H1 (cell line): ENCODE results near the gene PTPN2. TPM values are rescaled to one million over a fixed set of nuclear protein-coding genes. Genes with fewer than 3 reads are reported as not detected.

Experiments used
- CTCF ChIA-PET: fragments of 300-600 bp; sonication (Branson Sonifier 250); formaldehyde crosslinking; loops from one replicate; lab custom pipeline; 2021; ENCODE audit not compliant: partially characterized antibody; lab: Charles Lee
- POLR2A ChIA-PET: fragments of 300-600 bp; sonication (Branson Sonifier 250); formaldehyde crosslinking; loops from one replicate; lab custom pipeline; 2021; ENCODE audit warnings: inconsistent platforms; ENCODE audit not compliant: partially characterized antibody; lab: Charles Lee
- DNase-seq, 2 experiments: peaks; one replicate each; pipeline versions ENCODE4 v3.0.0 to v3.0.0-alpha.2; 2010 to 2022; ENCODE audit warnings: low spot score in 2 of 2, low read depth in 1 of 2, mixed read lengths in 1 of 2
- FAIRE-seq: peaks from 2 replicates; lab custom pipeline; 2011; peaks lifted over from hg19 to GRCh38; lab: Jason Lieb, UNC
- H2AFZ ChIP-seq: 2 replicates; pipeline ENCODE4 v1.8.1; 2012; ENCODE audit warnings: low read length, inconsistent platforms
- H2AK5ac ChIP-seq: 2 replicates; pipeline ENCODE4 v1.6.1; 2013; ENCODE audit warnings: low read depth, low read length
- H2BK120ac ChIP-seq: replicated peaks from 2 replicates; pipeline ENCODE3; 2013; ENCODE audit warnings: low read depth, low read length, inconsistent platforms
- H2BK12ac ChIP-seq: 2 replicates; pipeline ENCODE4 v1.6.1; 2013; ENCODE audit warnings: low read depth, low read length
- H2BK15ac ChIP-seq: 2 replicates; pipeline ENCODE4 v1.6.1; 2013; ENCODE audit warnings: low read length
- H2BK20ac ChIP-seq: 2 replicates; pipeline ENCODE4 v1.6.1; 2013; ENCODE audit warnings: low read length
- H2BK5ac ChIP-seq: 2 replicates; pipeline ENCODE4 v1.6.1; 2013; ENCODE audit warnings: low read depth, low read length
- H3K14ac ChIP-seq: 2 replicates; pipeline ENCODE4 v1.6.1; 2013; ENCODE audit warnings: inconsistent platforms; ENCODE audit not compliant: insufficient read length
- H3K18ac ChIP-seq: 2 replicates; pipeline ENCODE4 v1.6.1; 2013; ENCODE audit warnings: low read length; ENCODE audit errors: extremely low read depth
- H3K23ac ChIP-seq: 2 replicates; pipeline ENCODE4 v1.6.1; 2013; ENCODE audit warnings: inconsistent platforms; ENCODE audit not compliant: insufficient read length
- H3K23me2 ChIP-seq: 2 replicates; pipeline ENCODE4 v1.6.1; 2013; ENCODE audit warnings: low read depth, low read length
- H3K27ac ChIP-seq: 2 replicates; pipeline ENCODE4 v1.6.1; 2011; ENCODE audit warnings: low read depth, low read length, inconsistent platforms
- H3K27me3 ChIP-seq, 4 experiments: replicated peaks in 1 of 4; 1 replicate in 1 of 4; 2 replicates in 3 of 4; pipeline versions ENCODE4 v1.6.1 to v1.8.1; 2011 to 2013; ENCODE audit warnings: low read length in 3 of 4, mild to moderate bottlenecking in 3 of 4, inconsistent platforms in 2 of 4, mixed read lengths in 2 of 4, moderate library complexity in 1 of 4; ENCODE audit not compliant: control insufficient read depth in 3 of 4, insufficient read depth in 3 of 4; ENCODE audit errors: extremely low read depth in 1 of 4
- H3K36me3 ChIP-seq, 4 experiments: 2 replicates each; pipeline versions ENCODE4 v1.6.1 to v1.8.1; 2011 to 2013; ENCODE audit warnings: mild to moderate bottlenecking in 4 of 4, low read length in 3 of 4, moderate library complexity in 2 of 4, control low read depth in 1 of 4, inconsistent platforms in 1 of 4; ENCODE audit not compliant: insufficient read depth in 4 of 4, control insufficient read depth in 2 of 4
- H3K4ac ChIP-seq: replicated peaks from 2 replicates; pipeline ENCODE3; 2013; ENCODE audit warnings: low read length, low read depth, mixed read lengths, inconsistent platforms; ENCODE audit not compliant: insufficient read length
- H3K4me1 ChIP-seq, 4 experiments: replicated peaks in 1 of 4; 1 replicate in 1 of 4; 2 replicates in 3 of 4; pipeline versions ENCODE4 v1.6.1 to v1.8.1; 2011 to 2013; ENCODE audit warnings: low read length in 3 of 4, inconsistent platforms in 2 of 4, mixed read lengths in 1 of 4; ENCODE audit not compliant: insufficient read depth in 4 of 4, control insufficient read depth in 3 of 4
- H3K4me2 ChIP-seq, 2 experiments: 2 replicates each; pipeline versions ENCODE4 v1.6.1 to v1.8.1; 2011 to 2013; ENCODE audit warnings: low read depth in 2 of 2, low read length in 2 of 2, control low read depth in 1 of 2, inconsistent platforms in 1 of 2, mild to moderate bottlenecking in 1 of 2; ENCODE audit not compliant: insufficient read depth in 1 of 2
- H3K4me3 ChIP-seq, 4 experiments: fragments of 200-600, 300-600 bp in 1 of 4; sonication (generic), shearing (Covaris generic), sonication (Bioruptor Twin) in 1 of 4; 2 replicates each; pipeline versions ENCODE4 v1.5.1 to v1.8.1; 2011 to 2016; ENCODE audit warnings: low read length in 4 of 4, low read depth in 3 of 4, control low read depth in 2 of 4, inconsistent platforms in 2 of 4, mild to moderate bottlenecking in 2 of 4, mixed read lengths in 1 of 4, moderate library complexity in 1 of 4; ENCODE audit not compliant: insufficient read depth in 2 of 4; ENCODE audit errors: extremely low read depth in 1 of 4
- H3K56ac ChIP-seq: replicated peaks from 2 replicates; pipeline ENCODE3; 2013; ENCODE audit warnings: low read depth, mild to moderate bottlenecking, mixed read lengths, low read length, inconsistent platforms; ENCODE audit not compliant: insufficient read length
- H3K79me1 ChIP-seq: 2 replicates; pipeline ENCODE4 v1.6.1; 2013; ENCODE audit warnings: low read depth, low read length, control low read depth
- H3K79me2 ChIP-seq, 2 experiments: 2 replicates each; pipeline versions ENCODE4 v1.6.1 to v1.8.1; 2012 to 2013; ENCODE audit warnings: low read length in 2 of 2, mild to moderate bottlenecking in 2 of 2, inconsistent platforms in 1 of 2; ENCODE audit not compliant: insufficient read depth in 2 of 2, control insufficient read depth in 1 of 2
- H3K9ac ChIP-seq, 4 experiments: replicated peaks in 1 of 4; 1 replicate in 1 of 4; 2 replicates in 3 of 4; pipeline versions ENCODE4 v1.6.1 to v1.8.1; 2011 to 2013; ENCODE audit warnings: low read depth in 3 of 4, low read length in 3 of 4, control low read depth in 2 of 4, mild to moderate bottlenecking in 2 of 4, moderate library complexity in 2 of 4, inconsistent platforms in 1 of 4; ENCODE audit errors: extremely low read depth in 1 of 4
- H3K9me3 ChIP-seq, 2 experiments: 2 replicates each; pipeline versions ENCODE4 v1.6.1 to v1.8.1; 2012 to 2013; ENCODE audit warnings: mild to moderate bottlenecking in 2 of 2, moderate library complexity in 2 of 2, control low read depth in 1 of 2, inconsistent platforms in 1 of 2, low read depth in 1 of 2, low read length in 1 of 2, mixed read lengths in 1 of 2; ENCODE audit not compliant: insufficient read depth in 2 of 2
- H4K20me1 ChIP-seq, 2 experiments: replicated peaks in 1 of 2; 2 replicates each; pipeline versions ENCODE3 to v1.8.1; 2011 to 2013; ENCODE audit warnings: inconsistent platforms in 2 of 2, low read length in 2 of 2, mild to moderate bottlenecking in 1 of 2; ENCODE audit not compliant: insufficient read depth in 2 of 2, control insufficient read depth in 1 of 2
- H4K5ac ChIP-seq: 2 replicates; pipeline ENCODE4 v1.6.1; 2013; ENCODE audit warnings: low read length, low read depth, mixed read lengths, inconsistent platforms; ENCODE audit not compliant: insufficient read length
- H4K8ac ChIP-seq: 2 replicates; pipeline ENCODE4 v1.8.0; 2013; ENCODE audit warnings: mild to moderate bottlenecking, moderate library complexity, low read length, inconsistent platforms; ENCODE audit not compliant: insufficient read depth; ENCODE audit errors: extremely low read depth
- H4K91ac ChIP-seq: replicated peaks from 2 replicates; pipeline ENCODE3; 2013; ENCODE audit warnings: low read length, mixed read lengths, inconsistent platforms; ENCODE audit not compliant: insufficient read length
- EZH2 ChIP-seq: fragments of 200-600 bp; sonication (generic); IDR thresholded peaks from 2 replicates; pipeline ENCODE4 v1.7.1; 2012; ENCODE audit warnings: low read depth, mild to moderate bottlenecking, moderate library complexity, low read length, inconsistent platforms; ENCODE audit not compliant: severe bottlenecking
- RAD21 ChIP-seq, 2 experiments: IDR thresholded peaks in 1 of 2; conservative IDR thresholded peaks in 1 of 2; 2 replicates each; pipeline ENCODE4 v1.6.1; 2011; ENCODE audit warnings: low read depth in 2 of 2, low read length in 2 of 2, improper control_type of control experiment in 1 of 2, inconsistent platforms in 1 of 2, mild to moderate bottlenecking in 1 of 2, moderate library complexity in 1 of 2
- YY1 ChIP-seq: IDR thresholded peaks from 2 replicates; pipeline ENCODE4 v1.6.1; 2011; ENCODE audit warnings: low read depth, mild to moderate bottlenecking, low read length
- WGBS, 2 experiments: shearing (Covaris generic) in 1 of 2; methylation state at CpG; one replicate each; pipeline versions ENCODE4 v1.1.6 to v1.1.7; 2013 to 2015; ENCODE audit warnings: low lambda C conversion rate in 2 of 2, mixed read lengths in 2 of 2, inconsistent platforms in 1 of 2, low coverage in 1 of 2, missing lambda C conversion rate in 1 of 2; ENCODE audit not compliant: insufficient replicate concordance in 2 of 2, insufficient coverage in 1 of 2, insufficient read length in 1 of 2; ENCODE audit errors: extremely low coverage in 1 of 2, missing lambda C conversion rate in 1 of 2; 5-methylcytosine and 5-hydroxymethylcytosine counted together
- polyA plus RNA-seq, 7 experiments: library from polyadenylated mRNA; depleted of rRNA in 3 of 7; stranded (reverse) in 5 of 7; unstranded in 2 of 7; fragments of >200 nt in 5 of 7; fragments of 200-250 nt in 2 of 7; gene quantifications; 1 replicate in 5 of 7; 2 replicates in 1 of 7; 4 replicates in 1 of 7; pipeline versions ENCODE4 v1.2.1 to v1.2.3, GENCODE V29; 2011 to 2013; ENCODE audit warnings: missing spikeins in 2 of 7, mixed read lengths in 2 of 7
- total RNA-seq: library from RNA; stranded (reverse); fragmentation: NEBNext Ultra II Directional; extraction: Animal tissue kit (Norgen Biotek cat#: 25700); gene quantifications from 2 replicates; pipeline ENCODE4 v1.2.1, GENCODE V29; 2021

PTPN2 gene
- total and polyA plus RNA-seq, 2 of the 8 experiments (the other 6 are each of a cell fraction or from before 2014, with no cell fraction given) = 16.4 to 54.0 TPM

DNA sequence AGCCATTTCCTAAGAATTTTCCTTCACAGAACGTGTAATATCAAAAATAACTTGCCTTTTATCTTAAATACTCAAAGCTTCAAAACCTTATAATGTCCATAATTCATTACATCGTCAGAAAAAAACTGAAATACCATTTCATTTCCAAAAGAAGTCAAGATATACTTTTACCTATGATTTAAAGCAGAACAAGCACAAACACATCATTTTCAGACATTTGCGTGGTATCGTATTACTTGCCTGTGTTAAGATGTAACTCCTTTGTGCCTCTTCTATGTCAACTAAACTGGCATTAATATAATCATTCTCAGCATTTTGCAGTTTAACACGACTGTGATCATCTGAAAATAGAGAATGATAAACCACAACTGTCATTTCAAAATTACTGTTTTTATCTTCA, 47.5 kb downstream of the PTPN2 start:
- no peak overlapping the region for H2AFZ ChIP-seq
- H3K4ac ChIP-seq = no peak overlapping the region
- peaks cover 6% of the 10 kb centered on the region; the same call in 1 of the 2 replicates for H3K79me1 ChIP-seq
- H3K9me3 ChIP-seq = no peaks in the 10 kb centered on the region
- no peak overlapping the region for H3K23ac ChIP-seq
- TF ChIP-seq YY1 (no peak), RAD21 (IDR thresholded peaks at IDR 0.05 in 1 of 2, conservative IDR thresholded peaks at IDR 0.05 in 1 of 2; ENCODE audit: low read depth in 2 of 2, low read length in 2 of 2) (no peak), EZH2 (no peak)
- H4K91ac ChIP-seq = no peak overlapping the region
- no peak overlapping the region for H3K14ac ChIP-seq
- no peak overlapping the region for H2BK120ac ChIP-seq
- H4K8ac ChIP-seq = no peak overlapping the region
- POLR2A ChIA-PET = no interaction called here
- FAIRE-seq (no peak), DNase-seq (no peak)
- H2BK15ac ChIP-seq = no peak overlapping the region
- no peak overlapping the region for H3K4me2 ChIP-seq
- no peak overlapping the region for H3K9ac ChIP-seq
- peaks cover 0 to 7% (median 5%) of the 10 kb centered on the region in 4 experiments; a peak in 5 of 7 replicates for H3K4me1 ChIP-seq
- WGBS, 2 experiments = 86% methylated on average over 5 of the region's 5 CpGs; no CpG with 5 or more reads in 1 of the 2 experiments
- no peak overlapping the region for H3K18ac ChIP-seq
- H3K36me3 ChIP-seq = peaks cover 0 to 7% (median 2%) of the 10 kb centered on the region in 4 experiments; a peak in 4 of 8 replicates
- H2BK20ac ChIP-seq = no peak overlapping the region
- peaks cover 0 to 47% of the 10 kb centered on the region in 2 experiments; a peak in 2 of 4 replicates for H3K79me2 ChIP-seq
- H4K5ac ChIP-seq = no peak overlapping the region
- peaks cover 0 to 4% of the 10 kb centered on the region in 2 experiments for H4K20me1 ChIP-seq
- no peak overlapping the region for H2BK5ac ChIP-seq
- no peaks in the 10 kb centered on the region for H3K23me2 ChIP-seq
- no peak overlapping the region for H3K27ac ChIP-seq
- no peak overlapping the region for H2AK5ac ChIP-seq
- H2BK12ac ChIP-seq = no peak overlapping the region
- H3K27me3 ChIP-seq = no peaks in the 10 kb centered on the region
- no peak overlapping the region for H3K4me3 ChIP-seq
- no peak overlapping the region for H3K56ac ChIP-seq
- CTCF ChIA-PET = no interaction called here
